Mononuclear cell (primary cell): ENCODE results near the gene FSTL3. TPM values are rescaled to one million over a fixed set of nuclear protein-coding genes. Genes with fewer than 3 reads are reported as not detected.
"Not testable (repeated sequence)": the region's sequence is repeated elsewhere in the genome, so short reads cannot be mapped to it uniquely, and the experiment has no call there.

ENCODE experiments used
- H3K27me3 ChIP-seq: 2 replicates; pipeline ENCODE4 v1.6.0; 2011; ENCODE audit warnings: low read length, control low read depth; ENCODE audit not compliant: insufficient read depth
- H3K4me1 ChIP-seq: 2 replicates; pipeline ENCODE4 v1.5.1; 2011; ENCODE audit warnings: mild to moderate bottlenecking, low read length, control low read depth; ENCODE audit not compliant: insufficient read depth
- H3K4me3 ChIP-seq: 2 replicates; pipeline ENCODE4 v1.5.1; 2011; ENCODE audit warnings: mild to moderate bottlenecking, low read length, moderate library complexity
- H3K9me3 ChIP-seq: 2 replicates; pipeline ENCODE4 v1.5.1; 2011; ENCODE audit warnings: low read depth, mild to moderate bottlenecking, control low read depth, low read length
- total RNA-seq: library from RNA; depleted of rRNA; stranded (reverse); fragments of >200 nt; gene quantifications from one replicate; pipeline ENCODE4 v1.2.3, GENCODE V29; 2012

FSTL3 gene
- total RNA-seq: 0.73 TPM

- Histone ChIP-seq H3K4me1 (peaks cover 31% of the 10 kb centered on the region), H3K4me3 (no peak within 1 kb of the TSS), H3K27me3 (peaks cover 13% of the 10 kb centered on the region), H3K9me3 (no peaks in the 10 kb centered on the region)
These were observed at the start of gene FSTL3 for GRCh38 chr19:676339-677105. Gene FSTL3, plus strand, starts transcription at chr19:676392. Its CDS starts 32 bp downstream, at chr19:676424.

GRCh38 chr19:626566-626965, 49.6 kb upstream of the FSTL3 start:
- not testable (repeated sequence) for H3K4me1 ChIP-seq, H3K9me3 ChIP-seq, H3K4me3 ChIP-seq, H3K27me3 ChIP-seq

DNA sequence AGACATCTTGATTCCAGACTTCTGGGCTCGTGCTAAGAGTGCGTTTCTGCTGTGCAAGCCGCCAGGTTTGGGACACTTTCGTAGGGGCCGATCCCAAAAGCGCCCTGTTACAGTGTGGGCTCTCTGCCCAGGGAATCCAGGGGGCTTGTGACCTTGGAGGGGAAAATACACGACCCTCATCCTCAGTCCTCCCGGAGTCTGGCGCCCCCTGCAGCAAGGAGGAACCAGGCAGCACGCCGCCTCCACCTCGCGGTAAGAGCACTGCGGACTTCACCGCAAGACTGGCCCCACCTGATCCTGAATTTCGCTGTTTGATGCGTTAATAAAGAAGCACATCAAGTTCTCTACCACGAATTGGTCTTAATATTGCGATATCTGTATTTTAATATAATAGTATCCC, 48.0 kb upstream of the FSTL3 start:
- Histone ChIP-seq H3K4me3 (no peak overlapping the region), H3K27me3 (no peaks in the 10 kb centered on the region), H3K9me3 (no peaks in the 10 kb centered on the region), H3K4me1 (peaks cover 13% of the 10 kb centered on the region)

GRCh38 chr19:629515-629914, 46.7 kb upstream of the FSTL3 start:
- H3K4me3 ChIP-seq, H3K27me3 ChIP-seq, H3K9me3 ChIP-seq: not testable (repeated sequence)
- H3K4me1 ChIP-seq: peaks cover 22% of the 10 kb centered on the region

- Histone ChIP-seq H3K4me1 (peaks cover 22% of the 10 kb centered on the region), H3K9me3 (no peaks in the 10 kb centered on the region), H3K27me3 (no peaks in the 10 kb centered on the region), H3K4me3 (no peak overlapping the region)
These were observed 46.1 kb upstream of the FSTL3 start for GRCh38 chr19:629961-630714.

- no peaks in the 10 kb centered on the region for H3K9me3 ChIP-seq
- no peaks in the 10 kb centered on the region for H3K27me3 ChIP-seq
- H3K4me3 ChIP-seq: peak overlapping the region; percentile 80
- H3K4me1 ChIP-seq: peaks cover 22% of the 10 kb centered on the region
These were observed 43.6 kb upstream of the FSTL3 start for GRCh38 chr19:632579-633067.

DNA sequence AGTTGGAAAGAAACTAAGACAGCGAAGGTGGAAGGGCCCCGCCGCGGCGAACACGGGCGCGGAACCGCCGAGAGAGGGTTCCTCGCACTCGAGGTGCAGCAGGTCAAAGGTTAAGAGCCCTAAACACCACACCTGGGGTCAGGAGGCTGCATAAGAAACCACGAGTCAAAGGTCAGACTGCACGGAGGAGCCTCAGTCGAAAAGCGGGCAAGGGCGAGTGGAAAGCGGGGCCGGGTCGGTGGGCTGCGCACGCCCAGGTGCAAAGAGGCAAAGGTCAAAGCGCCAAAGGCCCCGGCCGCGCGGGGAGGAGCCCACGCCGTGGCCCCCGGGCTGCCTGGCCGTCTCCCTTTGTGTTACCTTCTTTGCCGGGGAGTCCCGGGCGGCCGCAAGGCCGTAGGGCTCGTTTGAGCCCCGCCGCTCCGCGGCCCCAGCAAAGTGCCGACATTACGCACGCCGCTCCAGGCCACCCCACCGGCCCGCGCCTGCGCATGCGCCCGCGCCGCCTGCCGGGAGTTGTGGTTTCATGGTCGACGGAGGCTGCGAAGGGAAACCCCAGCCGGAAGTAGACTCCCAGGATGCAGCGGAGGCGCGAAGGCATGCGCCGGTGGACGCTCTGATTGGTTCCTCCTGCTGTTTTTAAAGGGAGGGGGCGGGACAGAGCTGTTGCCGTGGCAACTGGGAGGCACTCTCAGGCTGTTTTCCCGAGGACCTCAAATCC, 43.0 kb upstream of the FSTL3 start, which contains the start of gene POLRMT:
TSS of gene POLRMT (minus strand) at position 470 of the 718 bp plus-strand sequence. CDS start at position 445, 25 bp downstream.
- Histone ChIP-seq H3K27me3 (no peaks in the 10 kb centered on the region), H3K4me3 (peak within 1 kb of the TSS; percentile 80), H3K9me3 (no peaks in the 10 kb centered on the region), H3K4me1 (peaks cover 22% of the 10 kb centered on the region)

DNA sequence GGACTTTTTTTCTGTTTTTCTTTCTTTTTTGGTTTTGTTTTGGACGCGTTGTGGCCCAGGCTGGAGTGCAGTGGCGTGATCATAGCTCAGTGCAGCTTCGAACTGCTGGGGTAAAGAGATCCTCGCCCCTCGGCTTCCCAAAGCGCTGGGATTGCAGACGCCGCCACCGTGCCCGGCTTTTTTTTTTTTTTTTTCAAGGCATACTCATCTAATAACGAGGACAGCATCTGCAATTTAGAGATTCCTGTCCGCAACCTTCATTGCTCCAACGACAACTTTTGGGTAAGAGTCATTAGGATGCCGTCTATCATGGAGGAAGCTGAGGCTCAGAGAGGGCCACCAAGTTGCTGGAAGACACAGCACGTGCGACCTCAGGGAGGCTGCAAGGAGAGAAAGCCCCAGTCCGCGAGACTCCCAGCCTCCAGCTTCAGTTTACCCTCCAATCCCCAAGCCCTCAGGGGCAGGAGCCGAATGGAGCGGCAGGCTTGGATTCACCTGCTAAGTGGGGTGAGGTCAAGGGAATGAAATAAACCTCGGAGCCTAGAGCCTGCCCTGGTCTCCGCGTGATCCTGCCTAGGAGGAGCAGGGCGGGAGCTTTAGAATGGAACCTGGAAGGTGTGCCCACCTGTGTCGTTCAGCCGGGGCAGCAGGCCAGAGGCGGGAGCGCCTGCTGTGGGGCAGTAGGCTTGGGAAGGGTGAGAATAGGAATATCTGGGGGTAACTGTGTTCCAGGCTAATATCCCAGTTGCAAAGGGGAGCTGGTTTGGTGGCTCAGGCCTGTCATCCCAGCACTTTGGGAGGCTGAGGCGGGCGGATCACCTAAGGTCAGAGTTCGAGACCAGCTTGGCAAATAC, 42.2 kb upstream of the FSTL3 start:
- Histone ChIP-seq H3K4me3 (peak overlapping the region; percentile 80), H3K9me3 (no peaks in the 10 kb centered on the region), H3K27me3 (no peaks in the 10 kb centered on the region), H3K4me1 (peaks cover 30% of the 10 kb centered on the region)

GRCh38 chr19:634975-635652, 41.1 kb upstream of the FSTL3 start:
- H3K9me3 ChIP-seq: no peaks in the 10 kb centered on the region
- peaks cover 35% of the 10 kb centered on the region for H3K4me1 ChIP-seq
- no peaks in the 10 kb centered on the region for H3K27me3 ChIP-seq
- no peak overlapping the region for H3K4me3 ChIP-seq

DNA sequence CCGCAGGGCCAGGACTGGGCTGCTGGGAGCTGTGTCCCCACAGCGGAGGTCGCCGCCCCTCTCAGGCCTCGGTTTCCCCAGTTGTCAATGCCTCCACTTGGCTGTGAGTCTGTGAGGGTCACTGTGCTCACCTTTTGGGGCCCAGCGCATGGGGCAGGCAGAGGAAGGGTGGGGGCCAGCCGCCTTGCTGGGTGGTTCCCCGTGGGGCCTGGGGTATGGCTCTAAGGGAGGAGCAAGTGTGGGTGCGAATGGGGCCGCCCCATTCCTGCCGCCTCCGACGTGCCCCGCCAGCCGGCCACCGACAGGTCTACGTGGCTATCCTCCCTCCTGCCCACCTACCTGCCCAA, 37.3 kb upstream of the FSTL3 start:
- Histone ChIP-seq H3K27me3 (no peaks in the 10 kb centered on the region), H3K4me1 (peaks cover 18% of the 10 kb centered on the region), H3K9me3 (no peaks in the 10 kb centered on the region), H3K4me3 (no peak overlapping the region)

DNA sequence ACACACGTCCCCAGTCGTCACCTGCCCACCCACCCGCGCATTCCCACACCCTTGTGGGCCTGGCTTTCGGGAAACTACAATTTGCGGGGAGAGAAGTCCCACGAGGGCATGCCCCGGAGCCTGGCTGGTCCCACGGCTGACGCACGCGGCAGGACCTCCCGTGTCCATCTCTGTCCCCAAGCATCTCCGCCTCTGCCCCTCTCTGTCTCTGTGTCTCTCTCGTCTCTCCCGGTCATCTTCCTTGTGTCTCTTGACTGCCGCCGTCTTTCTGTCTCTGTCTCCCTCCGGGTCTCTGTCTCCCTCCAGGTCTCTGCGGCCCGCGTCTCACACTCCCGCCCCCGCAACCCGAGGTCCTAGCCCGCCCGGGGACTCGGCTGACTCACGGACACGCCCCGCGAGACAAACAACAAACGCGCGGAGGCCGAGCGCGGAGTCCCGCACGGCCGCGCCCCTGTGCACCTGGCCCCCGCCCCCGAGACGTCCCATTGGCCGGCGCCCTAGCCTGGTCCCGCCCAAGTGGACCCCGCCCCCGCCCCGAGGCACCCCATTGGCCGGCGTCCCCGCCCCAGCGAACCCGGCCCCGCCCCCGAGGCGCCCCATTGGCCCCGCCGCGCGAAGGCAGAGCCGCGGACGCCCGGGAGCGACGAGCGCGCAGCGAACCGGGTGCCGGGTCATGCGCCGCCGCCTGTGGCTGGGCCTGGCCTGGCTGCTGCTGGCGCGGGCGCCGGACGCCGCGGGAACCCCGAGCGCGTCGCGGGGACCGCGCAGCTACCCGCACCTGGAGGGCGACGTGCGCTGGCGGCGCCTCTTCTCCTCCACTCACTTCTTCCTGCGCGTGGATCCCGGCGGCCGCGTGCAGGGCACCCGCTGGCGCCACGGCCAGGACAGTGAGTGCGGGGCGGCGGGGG, 36.7 kb upstream of the FSTL3 start, which contains the start of gene FGF22:
TSS of gene FGF22 (plus strand) at position 627 of the 908 bp plus-strand sequence. CDS start at position 674, 47 bp downstream.
- Histone ChIP-seq H3K27me3 (no peaks in the 10 kb centered on the region), H3K9me3 (no peaks in the 10 kb centered on the region), H3K4me3 (no peak within 1 kb of the TSS), H3K4me1 (peaks cover 12% of the 10 kb centered on the region)

DNA sequence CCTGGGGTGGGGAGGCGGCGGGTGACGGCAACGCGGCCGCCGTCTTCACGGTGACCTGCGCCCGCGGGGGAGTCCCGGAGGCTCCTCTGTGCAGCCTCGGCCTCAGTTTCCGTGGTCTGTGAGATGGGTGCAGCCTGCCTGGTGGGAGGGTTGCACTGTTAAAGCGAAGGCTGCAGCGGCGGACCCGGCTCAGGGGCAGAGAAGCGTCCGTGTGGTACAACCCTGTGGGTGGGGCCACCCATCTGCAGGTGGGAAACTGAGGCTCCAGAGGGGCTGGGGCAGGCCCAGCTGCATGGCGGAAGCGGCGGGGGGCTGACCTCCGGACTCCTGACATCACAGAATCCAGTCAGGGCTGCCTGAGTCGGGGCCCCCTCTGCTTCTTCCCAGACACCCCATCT, 36.0 kb upstream of the FSTL3 start:
- Histone ChIP-seq H3K4me3 (no peak overlapping the region), H3K27me3 (no peaks in the 10 kb centered on the region), H3K4me1 (peaks cover 12% of the 10 kb centered on the region), H3K9me3 (no peaks in the 10 kb centered on the region)

DNA sequence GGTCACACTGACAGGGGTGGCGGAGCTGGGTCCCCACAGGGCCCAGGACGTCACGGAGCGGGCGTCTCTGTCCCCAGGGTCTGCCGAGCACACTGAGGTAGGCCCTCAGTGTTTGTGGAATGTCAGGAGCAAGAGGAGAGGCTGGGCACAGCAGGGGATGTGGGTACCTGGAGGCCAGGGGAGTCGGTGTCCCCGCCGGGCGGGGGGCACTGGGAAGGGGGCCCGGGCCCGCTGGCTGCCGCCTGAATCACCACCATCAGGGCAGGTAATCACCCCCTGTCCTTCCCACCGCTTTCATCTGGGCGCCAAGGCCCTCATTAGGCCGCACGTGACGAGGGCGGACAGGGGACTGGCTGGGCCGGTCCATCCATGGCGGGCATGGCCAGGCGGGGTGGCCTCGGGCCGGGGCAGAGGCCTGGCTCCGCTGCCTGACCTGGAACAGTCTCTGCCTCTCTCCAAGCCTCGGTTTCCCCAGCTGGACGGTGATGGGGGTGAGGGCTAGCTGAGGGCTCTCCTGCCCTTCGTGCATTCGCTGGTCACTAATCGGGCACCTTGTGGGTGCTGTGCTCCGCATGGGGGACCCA, 35.5 kb upstream of the FSTL3 start:
- no peaks in the 10 kb centered on the region for H3K27me3 ChIP-seq
- no peaks in the 10 kb centered on the region for H3K9me3 ChIP-seq
- peaks cover 12% of the 10 kb centered on the region for H3K4me1 ChIP-seq
- H3K4me3 ChIP-seq: no peak overlapping the region
